ENCODE data around the gene SMIM15. TPM values are rescaled to one million over a fixed set of nuclear protein-coding genes. Genes with fewer than 3 reads are reported as not detected.
A peak's percentile ranks its signal among the peaks of the same experiment; 100 is the strongest.

SMIM15 gene
- total RNA-seq, result 53.8 to 56.6 TPM (median 54.3 TPM) in 3 replicates
- long read RNA-seq, transcript SMIM15-201 (3 exons, 2,889 nt), result major isoform, 88 of 100 reads
- long read RNA-seq, partial matches to known transcripts, result 1 of 100 reads
- long read RNA-seq, other reads (novel, unspliced or antisense), result 8 of 100 reads

- Mint-ChIP-seq H3K27ac (ENCODE audit: unreplicated experiment) (peak within 1 kb of the TSS; percentile 96), H3K27me3 (ENCODE audit: low read depth) (no peaks in the 10 kb centered on the region), H3K36me3 (ENCODE audit: low read depth) (peaks cover 14% of the 10 kb centered on the region), H3K4me1 (ENCODE audit: low read depth) (peaks cover 46% of the 10 kb centered on the region), H3K9me3 (ENCODE audit: low read depth) (no peaks in the 10 kb centered on the region), H3K4me3 (ENCODE audit: unreplicated experiment) (peak within 1 kb of the TSS; percentile 95)
- peak; percentile 16 for TF ChIP-seq CTCF (IDR thresholded peaks at IDR 0.05)
- DNase-seq (ENCODE audit: low spot score), result peak; percentile 95
Measured at GRCh38 chr5:61162010-61162831, at the start of gene SMIM15. SMIM15 (minus strand) TSS chr5:61162468; CDS start chr5:61160171, 2,297 bp downstream.

- no peak for DNase-seq (ENCODE audit: low spot score)
- Mint-ChIP-seq H3K4me1 (ENCODE audit: low read depth) (peaks cover 11% of the 10 kb centered on the region), H3K36me3 (ENCODE audit: low read depth) (peaks cover 11% of the 10 kb centered on the region), H3K4me3 (ENCODE audit: unreplicated experiment) (no peak overlapping the region), H3K27ac (ENCODE audit: unreplicated experiment) (no peak overlapping the region), H3K9me3 (ENCODE audit: low read depth) (peaks cover 34% of the 10 kb centered on the region), H3K27me3 (ENCODE audit: low read depth) (peaks cover 2% of the 10 kb centered on the region)
- TF ChIP-seq CTCF (IDR thresholded peaks at IDR 0.05), result no peak
Measured at GRCh38 chr5:61207884-61208283, 45.6 kb upstream of the SMIM15 start.

- Mint-ChIP-seq H3K4me3 (ENCODE audit: unreplicated experiment) (no peak overlapping the region), H3K27me3 (ENCODE audit: low read depth) (peaks cover 2% of the 10 kb centered on the region), H3K4me1 (ENCODE audit: low read depth) (no peaks in the 10 kb centered on the region), H3K36me3 (ENCODE audit: low read depth) (peaks cover 11% of the 10 kb centered on the region), H3K9me3 (ENCODE audit: low read depth) (peaks cover 34% of the 10 kb centered on the region), H3K27ac (ENCODE audit: unreplicated experiment) (no peak overlapping the region)
- no peak for TF ChIP-seq CTCF (IDR thresholded peaks at IDR 0.05)
- no peak for DNase-seq (ENCODE audit: low spot score)
Measured at GRCh38 chr5:61205013-61205412, 42.7 kb upstream of the SMIM15 start.

GRCh38 chr5:61202213-61202612 lies 39.9 kb upstream of the SMIM15 start:
- TF ChIP-seq CTCF (IDR thresholded peaks at IDR 0.05), result no peak
- no peaks in the 10 kb centered on the region for H3K27me3 Mint-ChIP-seq (ENCODE audit: low read depth)
- H3K4me1 Mint-ChIP-seq (ENCODE audit: low read depth), result no peaks in the 10 kb centered on the region
- H3K27ac Mint-ChIP-seq (ENCODE audit: unreplicated experiment), result no peak overlapping the region
- no peak overlapping the region for H3K4me3 Mint-ChIP-seq (ENCODE audit: unreplicated experiment)
- peaks cover 18% of the 10 kb centered on the region for H3K36me3 Mint-ChIP-seq (ENCODE audit: low read depth)
- peaks cover 35% of the 10 kb centered on the region for H3K9me3 Mint-ChIP-seq (ENCODE audit: low read depth)
- no peak for DNase-seq (ENCODE audit: low spot score)

- H3K36me3 Mint-ChIP-seq (ENCODE audit: low read depth), result peaks cover 16% of the 10 kb centered on the region
- no peak for TF ChIP-seq CTCF (IDR thresholded peaks at IDR 0.05)
- H3K4me1 Mint-ChIP-seq (ENCODE audit: low read depth), result no peaks in the 10 kb centered on the region
- H3K27me3 Mint-ChIP-seq (ENCODE audit: low read depth), result no peaks in the 10 kb centered on the region
- no peak overlapping the region for H3K27ac Mint-ChIP-seq (ENCODE audit: unreplicated experiment)
- peaks cover 29% of the 10 kb centered on the region for H3K9me3 Mint-ChIP-seq (ENCODE audit: low read depth)
- H3K4me3 Mint-ChIP-seq (ENCODE audit: unreplicated experiment), result no peak overlapping the region
- DNase-seq (ENCODE audit: low spot score), result peak; percentile 85
Measured at GRCh38 chr5:61200582-61201155, 38.4 kb upstream of the SMIM15 start.

All from chondrocyte (in vitro differentiated cells).